Activated T-cell treated with anti-CD3 and anti-CD28 coated beads, Interleukin-2, amount 50 U/mL, for 24 hours (primary cell): ENCODE results near the gene OR4N2.
"Not testable (repeated sequence)": the region's sequence is repeated elsewhere in the genome, so short reads cannot be mapped to it uniquely, and the experiment has no call there.

ENCODE experiments used
- DNase-seq: peaks from one replicate; pipeline ENCODE4 v3.0.0-alpha.2; 2020
- H3K27ac Mint-ChIP-seq: 2 replicates; pipeline ENCODE4 v1.8.0; 2020; ENCODE audit warnings: mild to moderate bottlenecking, mixed read lengths
- H3K27me3 Mint-ChIP-seq: 2 replicates; pipeline ENCODE4 v1.8.0; 2020; ENCODE audit warnings: mixed read lengths
- H3K36me3 Mint-ChIP-seq: 2 replicates; pipeline ENCODE4 v1.8.0; 2020; ENCODE audit warnings: low read depth, mixed read lengths
- H3K4me1 Mint-ChIP-seq: 2 replicates; pipeline ENCODE4 v1.8.0; 2020; ENCODE audit warnings: low read depth, mixed read lengths
- H3K4me3 Mint-ChIP-seq: 2 replicates; pipeline ENCODE4 v1.8.0; 2020; ENCODE audit warnings: mild to moderate bottlenecking, moderate library complexity, mixed read lengths
- H3K9me3 Mint-ChIP-seq: 2 replicates; pipeline ENCODE4 v1.8.0; 2020; ENCODE audit warnings: mixed read lengths

OR4N2 gene, protein sequence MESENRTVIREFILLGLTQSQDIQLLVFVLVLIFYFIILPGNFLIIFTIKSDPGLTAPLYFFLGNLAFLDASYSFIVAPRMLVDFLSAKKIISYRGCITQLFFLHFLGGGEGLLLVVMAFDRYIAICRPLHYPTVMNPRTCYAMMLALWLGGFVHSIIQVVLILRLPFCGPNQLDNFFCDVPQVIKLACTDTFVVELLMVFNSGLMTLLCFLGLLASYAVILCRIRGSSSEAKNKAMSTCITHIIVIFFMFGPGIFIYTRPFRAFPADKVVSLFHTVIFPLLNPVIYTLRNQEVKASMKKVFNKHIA

DNA sequence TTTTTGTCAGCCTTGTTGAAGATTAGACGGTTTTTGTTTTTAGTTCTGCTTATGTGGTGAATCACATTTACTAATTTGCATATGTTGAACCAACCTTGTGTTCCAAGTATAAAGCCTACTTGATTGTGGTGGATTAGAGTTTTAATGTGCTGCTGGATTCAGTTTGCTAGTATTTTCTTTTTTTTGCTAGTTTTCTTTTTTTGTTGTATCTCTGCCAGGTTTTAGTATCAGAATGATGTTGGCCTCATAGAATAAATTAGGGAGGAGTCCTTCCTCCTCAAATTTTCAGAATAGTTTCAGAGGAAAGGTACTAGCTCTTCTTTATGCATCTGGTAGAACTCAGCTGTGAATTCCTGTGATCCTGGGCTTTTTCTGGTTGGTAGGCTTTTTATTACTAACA lies at the start of gene OR4N2:
Gene OR4N2 (plus strand): TSS at position 301 of the 400 bp plus-strand sequence. CDS start 23,679 bp downstream, outside the sequence.
- H3K4me3 Mint-ChIP-seq, H3K9me3 Mint-ChIP-seq, H3K36me3 Mint-ChIP-seq, H3K4me1 Mint-ChIP-seq, DNase-seq, H3K27me3 Mint-ChIP-seq, H3K27ac Mint-ChIP-seq: not testable (repeated sequence)

- no peak overlapping the region for H3K4me3 Mint-ChIP-seq
- DNase-seq: no peak
- no peaks in the 10 kb centered on the region for H3K36me3 Mint-ChIP-seq
- no peaks in the 10 kb centered on the region for H3K4me1 Mint-ChIP-seq
- no peaks in the 10 kb centered on the region for H3K9me3 Mint-ChIP-seq
- no peak overlapping the region for H3K27ac Mint-ChIP-seq
- H3K27me3 Mint-ChIP-seq: no peaks in the 10 kb centered on the region
These were observed 49.4 kb upstream of the OR4N2 start for GRCh38 chr14:19754172-19754571.

DNA sequence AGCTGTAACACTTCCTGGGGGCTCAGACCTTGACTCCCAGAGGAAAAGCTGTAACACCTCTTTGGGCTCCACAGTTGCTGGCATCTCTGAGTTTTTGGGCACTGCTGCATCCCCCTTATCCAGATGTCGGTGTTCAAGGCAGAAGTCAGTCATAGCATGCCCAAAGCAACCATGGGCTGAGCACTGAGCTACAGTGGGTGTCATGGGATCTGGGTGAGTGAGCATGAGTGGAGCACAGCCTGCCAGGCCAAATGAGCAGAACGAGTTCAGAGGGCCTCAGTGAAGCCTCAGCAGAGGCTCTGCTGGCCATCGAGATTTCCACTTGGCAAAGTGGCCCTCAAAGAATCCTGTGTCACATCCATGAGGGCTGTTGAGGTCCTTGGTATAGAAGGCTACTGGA lies 32.1 kb upstream of the OR4N2 start:
- H3K9me3 Mint-ChIP-seq: peaks cover 21% of the 10 kb centered on the region
- not testable (repeated sequence) for H3K27ac Mint-ChIP-seq, H3K27me3 Mint-ChIP-seq, DNase-seq, H3K4me3 Mint-ChIP-seq, H3K4me1 Mint-ChIP-seq, H3K36me3 Mint-ChIP-seq

DNA sequence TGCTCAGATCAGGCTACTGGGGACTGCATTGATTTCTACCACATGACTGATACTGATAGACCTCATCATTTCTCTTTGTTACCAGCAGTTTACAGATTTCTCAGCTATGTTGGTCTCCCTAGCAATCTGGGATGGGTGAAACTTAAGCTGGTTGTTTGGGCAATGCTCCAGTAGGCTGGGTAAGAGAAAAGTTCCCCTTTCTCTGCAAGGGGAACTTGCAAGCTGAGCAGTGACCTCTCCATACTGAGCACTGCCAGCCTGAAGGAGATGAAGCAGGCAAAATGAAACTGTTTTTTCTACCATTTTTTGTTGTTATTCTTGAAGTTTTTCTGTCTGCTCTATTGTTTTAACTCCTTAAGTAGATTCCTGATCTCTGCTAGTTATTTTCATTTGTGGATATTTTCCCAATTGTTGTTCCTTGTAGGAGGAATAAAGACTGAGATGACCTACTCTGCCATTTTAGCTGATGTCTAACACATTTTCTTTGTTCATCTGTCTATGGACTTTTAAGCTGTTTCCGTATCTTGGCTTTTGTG lies 31.6 kb upstream of the OR4N2 start:
- Mint-ChIP-seq H3K4me1 (no peaks in the 10 kb centered on the region), H3K9me3 (peaks cover 21% of the 10 kb centered on the region), H3K27me3 (peaks cover 2% of the 10 kb centered on the region), H3K36me3 (no peaks in the 10 kb centered on the region), H3K27ac (no peak overlapping the region), H3K4me3 (no peak overlapping the region)
- no peak for DNase-seq

GRCh38 chr14:19772454-19772853 lies 31.1 kb upstream of the OR4N2 start:
- H3K4me1 Mint-ChIP-seq, H3K27me3 Mint-ChIP-seq, H3K4me3 Mint-ChIP-seq, H3K27ac Mint-ChIP-seq, H3K36me3 Mint-ChIP-seq, DNase-seq: not testable (repeated sequence)
- H3K9me3 Mint-ChIP-seq: peaks cover 21% of the 10 kb centered on the region

- H3K9me3 Mint-ChIP-seq: peaks cover 21% of the 10 kb centered on the region
- H3K27ac Mint-ChIP-seq, H3K4me1 Mint-ChIP-seq, H3K27me3 Mint-ChIP-seq, DNase-seq, H3K4me3 Mint-ChIP-seq, H3K36me3 Mint-ChIP-seq: not testable (repeated sequence)
These were observed 30.4 kb upstream of the OR4N2 start, which contains the start of gene OR4M1 for GRCh38 chr14:19773204-19773603. TSS of gene OR4M1 (plus strand) at chr14:19773504. CDS start at chr14:19780323, 6,819 bp downstream.

GRCh38 chr14:19775587-19775986 lies 28.0 kb upstream of the OR4N2 start:
- DNase-seq: no peak
- Mint-ChIP-seq H3K4me3 (no peak overlapping the region), H3K9me3 (peaks cover 19% of the 10 kb centered on the region), H3K4me1 (no peaks in the 10 kb centered on the region), H3K36me3 (no peaks in the 10 kb centered on the region), H3K27ac (no peak overlapping the region), H3K27me3 (peaks cover 2% of the 10 kb centered on the region)

DNA sequence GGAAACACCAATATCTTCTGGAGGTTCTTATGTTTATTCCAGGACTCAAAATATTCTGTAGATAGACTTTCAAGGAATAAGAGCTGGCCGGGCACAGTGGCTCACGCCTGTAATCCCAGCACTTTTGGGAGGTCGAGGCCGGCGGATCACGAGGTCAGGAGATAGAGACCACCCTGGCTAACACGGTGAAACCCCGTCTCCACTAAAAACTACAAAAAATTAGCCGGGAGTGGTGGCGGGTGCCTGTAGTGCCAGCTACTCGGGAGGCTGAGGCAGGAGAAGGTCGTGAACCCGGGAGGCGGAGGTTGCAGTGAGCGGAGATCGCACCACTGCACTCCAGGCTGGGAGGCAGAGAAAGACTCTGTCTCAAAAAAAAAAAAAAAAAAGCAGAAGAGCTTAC lies 17.7 kb upstream of the OR4N2 start:
- H3K9me3 Mint-ChIP-seq, H3K4me3 Mint-ChIP-seq: not testable (repeated sequence)

GRCh38 chr14:19787318-19787717 lies 16.3 kb upstream of the OR4N2 start:
- H3K36me3 Mint-ChIP-seq, H3K27me3 Mint-ChIP-seq, H3K4me1 Mint-ChIP-seq, H3K9me3 Mint-ChIP-seq, H3K4me3 Mint-ChIP-seq, DNase-seq, H3K27ac Mint-ChIP-seq: not testable (repeated sequence)

More for the DNA sequence above, 17.7 kb upstream of the OR4N2 start:
- DNase-seq, H3K27ac Mint-ChIP-seq, H3K27me3 Mint-ChIP-seq, H3K4me1 Mint-ChIP-seq, H3K36me3 Mint-ChIP-seq: not testable (repeated sequence)

DNA sequence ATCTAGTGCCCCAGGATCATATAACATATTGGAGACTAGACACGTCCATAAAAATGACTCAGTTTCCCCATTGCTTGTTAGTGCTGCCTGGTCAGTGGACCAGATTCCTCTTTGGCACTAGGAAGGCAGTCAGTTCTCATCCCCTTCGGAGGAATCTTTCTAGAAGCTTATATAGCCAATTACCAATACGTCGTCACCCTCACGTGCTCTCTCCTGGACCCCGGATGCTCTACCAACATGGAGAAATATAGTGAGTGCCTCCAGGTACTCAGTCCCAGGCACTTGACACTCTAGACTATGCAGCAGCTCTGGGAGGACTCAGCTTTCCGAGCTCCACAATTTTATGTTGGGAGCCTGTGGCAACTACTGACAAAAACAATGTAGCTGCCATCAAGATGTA lies 15.4 kb upstream of the OR4N2 start:
- H3K27me3 Mint-ChIP-seq, H3K36me3 Mint-ChIP-seq, H3K4me3 Mint-ChIP-seq, H3K27ac Mint-ChIP-seq, H3K4me1 Mint-ChIP-seq, DNase-seq, H3K9me3 Mint-ChIP-seq: not testable (repeated sequence)

GRCh38 chr14:19796520-19797108 lies 7.0 kb upstream of the OR4N2 start:
- H3K4me3 Mint-ChIP-seq, H3K9me3 Mint-ChIP-seq, DNase-seq, H3K27me3 Mint-ChIP-seq, H3K36me3 Mint-ChIP-seq, H3K27ac Mint-ChIP-seq, H3K4me1 Mint-ChIP-seq: not testable (repeated sequence)

DNA sequence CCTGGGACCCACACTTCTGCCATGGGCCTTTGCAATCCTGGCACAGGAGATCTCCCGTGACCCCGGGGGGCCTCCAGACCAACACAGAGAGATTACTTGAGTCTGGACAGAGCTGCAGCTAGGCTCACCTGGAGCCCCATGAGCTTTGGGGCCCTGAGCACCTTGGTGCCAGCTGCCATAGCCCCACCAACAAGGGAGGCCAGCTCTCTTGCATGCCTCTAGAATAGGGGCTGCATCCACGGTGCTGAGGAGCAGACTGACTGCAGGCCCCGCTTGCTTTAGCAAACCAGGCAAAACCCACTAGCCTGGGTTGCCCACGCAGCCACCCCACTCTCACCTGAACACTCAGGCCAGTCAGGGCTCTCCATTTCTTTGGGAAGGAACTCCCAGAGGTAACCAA lies 3.7 kb upstream of the OR4N2 start:
- Mint-ChIP-seq H3K27me3 (no peaks in the 10 kb centered on the region), H3K27ac (no peak overlapping the region), H3K9me3 (peaks cover 6% of the 10 kb centered on the region), H3K4me1 (no peaks in the 10 kb centered on the region), H3K36me3 (no peaks in the 10 kb centered on the region), H3K4me3 (no peak overlapping the region)
- no peak for DNase-seq

- Mint-ChIP-seq H3K36me3 (no peaks in the 10 kb centered on the region), H3K4me1 (no peaks in the 10 kb centered on the region), H3K4me3 (no peak overlapping the region), H3K27me3 (no peaks in the 10 kb centered on the region), H3K9me3 (peaks cover 6% of the 10 kb centered on the region), H3K27ac (no peak overlapping the region)
- no peak for DNase-seq
These were observed 3.1 kb upstream of the OR4N2 start for GRCh38 chr14:19800282-19801117.

DNA sequence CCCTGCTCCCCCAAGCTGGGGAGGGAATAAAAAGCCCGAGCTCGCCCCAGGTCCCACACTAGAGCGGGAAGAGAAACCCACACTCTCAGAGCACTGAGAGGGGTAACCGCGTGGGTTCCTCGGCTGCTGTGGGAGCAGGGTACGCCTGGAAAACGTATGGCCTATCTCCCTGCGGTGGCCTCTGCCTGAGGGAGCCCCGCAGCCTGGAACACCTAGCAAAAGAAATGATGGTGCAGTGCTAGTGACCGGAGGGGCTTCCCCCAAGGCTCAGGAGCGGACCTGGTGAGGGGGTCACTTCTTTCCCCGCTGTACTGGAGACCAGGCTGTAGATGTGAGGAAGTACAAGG lies 2.5 kb upstream of the OR4N2 start:
- Mint-ChIP-seq H3K9me3 (peaks cover 6% of the 10 kb centered on the region), H3K4me3 (no peak overlapping the region), H3K27me3 (no peaks in the 10 kb centered on the region), H3K36me3 (no peaks in the 10 kb centered on the region), H3K4me1 (no peaks in the 10 kb centered on the region), H3K27ac (no peak overlapping the region)
- DNase-seq: no peak
